ENCODE results near the gene LLGL2. TPM values are rescaled to one million over a fixed set of nuclear protein-coding genes. Genes with fewer than 3 reads are reported as not detected.

The LLGL2 gene
- total RNA-seq, 1 donor from 2014 or later: 90.6 TPM

- Mint-ChIP-seq H3K4me1 (ENCODE audit: unreplicated experiment) (peaks cover 13% of the 10 kb centered on the region), H3K27me3 (no peaks in the 10 kb centered on the region), H3K27ac (no peak overlapping the region), H3K4me3 (no peak overlapping the region), H3K36me3 (peaks cover 6% of the 10 kb centered on the region), H3K9me3 (no peaks in the 10 kb centered on the region)
- TF ChIP-seq CTCF (conservative IDR thresholded peaks at IDR 0.05): no peak
- DNase-seq (ENCODE audit: extremely low spot score, unreplicated experiment): no peak
These were observed 36.6 kb downstream of the LLGL2 start for GRCh38 chr17:75561927-75562603.

GRCh38 chr17:75563063-75563758 is 37.7 kb downstream of the LLGL2 start:
- Mint-ChIP-seq H3K4me1 (ENCODE audit: unreplicated experiment) (peaks cover 13% of the 10 kb centered on the region), H3K27me3 (no peaks in the 10 kb centered on the region)
- no peak for TF ChIP-seq CTCF (conservative IDR thresholded peaks at IDR 0.05)

GRCh38 chr17:75564195-75564594 is 38.7 kb downstream of the LLGL2 start:
- Mint-ChIP-seq H3K4me3 (no peak overlapping the region), H3K36me3 (peaks cover 6% of the 10 kb centered on the region), H3K9me3 (no peaks in the 10 kb centered on the region), H3K27ac (no peak overlapping the region), H3K4me1 (ENCODE audit: unreplicated experiment) (peaks cover 13% of the 10 kb centered on the region), H3K27me3 (no peaks in the 10 kb centered on the region)
- no peak for DNase-seq (ENCODE audit: extremely low spot score, unreplicated experiment)
- no peak for TF ChIP-seq CTCF (conservative IDR thresholded peaks at IDR 0.05)

More at GRCh38 chr17:75563063-75563758, 37.7 kb downstream of the LLGL2 start:
- H3K27ac Mint-ChIP-seq: no peak overlapping the region
- no peaks in the 10 kb centered on the region for H3K9me3 Mint-ChIP-seq
- H3K4me3 Mint-ChIP-seq: no peak overlapping the region
- peaks cover 6% of the 10 kb centered on the region for H3K36me3 Mint-ChIP-seq
- DNase-seq (ENCODE audit: extremely low spot score, unreplicated experiment): no peak

- H3K4me1 Mint-ChIP-seq (ENCODE audit: unreplicated experiment): peaks cover 13% of the 10 kb centered on the region
- H3K27ac Mint-ChIP-seq: no peak overlapping the region
- peaks cover 6% of the 10 kb centered on the region for H3K36me3 Mint-ChIP-seq
- no peak for TF ChIP-seq CTCF (conservative IDR thresholded peaks at IDR 0.05)
- H3K4me3 Mint-ChIP-seq: no peak overlapping the region
- H3K9me3 Mint-ChIP-seq: no peaks in the 10 kb centered on the region
- no peaks in the 10 kb centered on the region for H3K27me3 Mint-ChIP-seq
- no peak for DNase-seq (ENCODE audit: extremely low spot score, unreplicated experiment)
These were observed 39.6 kb downstream of the LLGL2 start for GRCh38 chr17:75565066-75565465.

- no peaks in the 10 kb centered on the region for H3K27me3 Mint-ChIP-seq
- no peak for TF ChIP-seq CTCF (conservative IDR thresholded peaks at IDR 0.05)
- no peaks in the 10 kb centered on the region for H3K9me3 Mint-ChIP-seq
- peaks cover 13% of the 10 kb centered on the region for H3K4me1 Mint-ChIP-seq (ENCODE audit: unreplicated experiment)
- H3K4me3 Mint-ChIP-seq: no peak overlapping the region
- DNase-seq (ENCODE audit: extremely low spot score, unreplicated experiment): no peak
- peaks cover 6% of the 10 kb centered on the region for H3K36me3 Mint-ChIP-seq
- H3K27ac Mint-ChIP-seq: peak overlapping the region; percentile 70
These were observed 40.1 kb downstream of the LLGL2 start for GRCh38 chr17:75565618-75566017.

Measured in type B pancreatic cell (in vitro differentiated cells).